Activated CD8-positive, alpha-beta memory T cell treated with anti-CD3 and anti-CD28 coated beads for 1 hour (primary cell): Measurements from ENCODE around the gene IL6R.

Experiments
- DNase-seq, 2 donors: peaks; one replicate each; pipeline ENCODE4 v3.0.0-alpha.2; 2020; ENCODE audit warnings: low read depth in 1 of 2; ENCODE audit errors: extremely low read depth in 1 of 2

IL6R gene

GRCh38 chr1:154423988-154424326, 18.8 kb downstream of the IL6R start:
- DNase-seq: no peak

GRCh38 chr1:154425172-154425571, 20.0 kb downstream of the IL6R start:
- no peak for DNase-seq

- DNase-seq: no peak
Measured at GRCh38 chr1:154427173-154428139, 22.3 kb downstream of the IL6R start.

- DNase-seq: no peak
Measured at GRCh38 chr1:154429118-154429517, 24.0 kb downstream of the IL6R start.

- DNase-seq: no peak
Measured at GRCh38 chr1:154429841-154430611, 24.9 kb downstream of the IL6R start.

GRCh38 chr1:154430903-154431302, 25.8 kb downstream of the IL6R start:
- no peak for DNase-seq

GRCh38 chr1:154431586-154432373, 26.6 kb downstream of the IL6R start:
- DNase-seq: no peak

- no peak for DNase-seq
Measured at GRCh38 chr1:154433161-154433764, 28.1 kb downstream of the IL6R start.

GRCh38 chr1:154434346-154435085, 29.4 kb downstream of the IL6R start:
- DNase-seq: no peak

- DNase-seq: no peak
Measured at GRCh38 chr1:154435599-154436200, 30.6 kb downstream of the IL6R start.

GRCh38 chr1:154436433-154436832, 31.3 kb downstream of the IL6R start:
- DNase-seq: no peak

- no peak for DNase-seq
Measured at GRCh38 chr1:154440036-154440804, 35.1 kb downstream of the IL6R start.

- DNase-seq: no peak
Measured at GRCh38 chr1:154441241-154441888, 36.2 kb downstream of the IL6R start.

- no peak for DNase-seq
Measured at GRCh38 chr1:154442006-154442740, 37.0 kb downstream of the IL6R start.

GRCh38 chr1:154443274-154444013, 38.3 kb downstream of the IL6R start:
- no peak for DNase-seq

GRCh38 chr1:154445040-154445472, 39.9 kb downstream of the IL6R start:
- no peak for DNase-seq

- no peak for DNase-seq
Measured at GRCh38 chr1:154446292-154446691, 41.1 kb downstream of the IL6R start.
